Tibial nerve (tissue), 3 donors: ENCODE measurements around the gene IGF2BP3.

Source experiments
- CTCF ChIP-seq, 5 experiments: fragments of 200-600 bp in 3 of 5; fragments of 450-650 bp in 2 of 5; sonication (generic) in 3 of 5; IDR thresholded peaks; one replicate each; pipeline ENCODE4 v1.5.1; 2016 to 2019; ENCODE audit warnings: antibody characterized with exemption in 5 of 5, mild to moderate bottlenecking in 3 of 5, moderate library complexity in 2 of 5
- POLR2A ChIP-seq, 2 donors: fragments of 450-650 bp; IDR thresholded peaks; one replicate each; pipeline ENCODE4 v1.6.1; 2017; ENCODE audit warnings: antibody characterized with exemption in 2 of 2, mild to moderate bottlenecking in 2 of 2, moderate library complexity in 2 of 2

GRCh38 chr7:23268746-23269145 lies 201.5 kb downstream of the IGF2BP3 start:
- TF ChIP-seq CTCF (IDR thresholded peaks at IDR 0.05) (no peak), POLR2A (IDR thresholded peaks at IDR 0.05) (no peak)
